Measurements from ENCODE around the gene CHD1.
A peak's percentile ranks its signal among the peaks of the same experiment; 100 is the strongest.

CHD1 gene

DNA sequence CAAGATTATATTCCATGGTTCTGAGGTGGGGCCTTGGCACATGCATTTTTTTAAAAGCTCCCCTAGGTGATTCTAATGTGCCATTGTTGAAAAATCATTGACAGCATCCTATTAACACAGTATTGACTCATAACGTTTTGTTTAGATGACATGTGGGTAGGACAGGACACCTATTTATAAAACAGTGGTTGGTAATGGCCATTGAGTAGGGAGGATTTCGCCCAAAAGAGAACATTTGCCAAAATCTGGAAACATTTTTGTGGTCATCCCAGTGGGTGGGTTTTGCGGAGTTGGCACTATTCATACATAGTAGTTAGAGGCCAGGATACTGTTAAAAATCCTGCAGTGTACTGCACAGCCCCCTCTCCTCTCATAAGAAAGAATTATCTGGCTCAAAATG is 6.4 kb upstream of the CHD1 start:
- TF ChIP-seq, protein P1, sequence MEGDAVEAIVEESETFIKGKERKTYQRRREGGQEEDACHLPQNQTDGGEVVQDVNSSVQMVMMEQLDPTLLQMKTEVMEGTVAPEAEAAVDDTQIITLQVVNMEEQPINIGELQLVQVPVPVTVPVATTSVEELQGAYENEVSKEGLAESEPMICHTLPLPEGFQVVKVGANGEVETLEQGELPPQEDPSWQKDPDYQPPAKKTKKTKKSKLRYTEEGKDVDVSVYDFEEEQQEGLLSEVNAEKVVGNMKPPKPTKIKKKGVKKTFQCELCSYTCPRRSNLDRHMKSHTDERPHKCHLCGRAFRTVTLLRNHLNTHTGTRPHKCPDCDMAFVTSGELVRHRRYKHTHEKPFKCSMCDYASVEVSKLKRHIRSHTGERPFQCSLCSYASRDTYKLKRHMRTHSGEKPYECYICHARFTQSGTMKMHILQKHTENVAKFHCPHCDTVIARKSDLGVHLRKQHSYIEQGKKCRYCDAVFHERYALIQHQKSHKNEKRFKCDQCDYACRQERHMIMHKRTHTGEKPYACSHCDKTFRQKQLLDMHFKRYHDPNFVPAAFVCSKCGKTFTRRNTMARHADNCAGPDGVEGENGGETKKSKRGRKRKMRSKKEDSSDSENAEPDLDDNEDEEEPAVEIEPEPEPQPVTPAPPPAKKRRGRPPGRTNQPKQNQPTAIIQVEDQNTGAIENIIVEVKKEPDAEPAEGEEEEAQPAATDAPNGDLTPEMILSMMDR (conservative IDR thresholded peaks at IDR 0.05; ENCODE audit: low read depth, low read length): no peak
- H4K20me1 ChIP-seq (ENCODE audit: insufficient read depth): no peaks in the 10 kb centered on the region
- H3K4me2 ChIP-seq: no peak overlapping the region
- no peak overlapping the region for H3K9ac ChIP-seq
- H3K79me2 ChIP-seq (ENCODE audit: insufficient read depth, low read depth): peaks cover 15% of the 10 kb centered on the region
- H3K27me3 ChIP-seq (ENCODE audit: insufficient read depth, low read depth): no peaks in the 10 kb centered on the region
- no peak overlapping the region for H3K4me3 ChIP-seq (IDR thresholded peaks at IDR 0.05; ENCODE audit: insufficient read depth, low read depth, low read length)
- no peak overlapping the region for H3K27ac ChIP-seq
- no peak overlapping the region for H2AFZ ChIP-seq (ENCODE audit: low read depth)
- H3K36me3 ChIP-seq (ENCODE audit: insufficient read depth): no peaks in the 10 kb centered on the region
- peaks cover 10% of the 10 kb centered on the region for H3K4me1 ChIP-seq (ENCODE audit: low read depth, poor library complexity, severe bottlenecking)

- H4K20me1 ChIP-seq (ENCODE audit: insufficient read depth): no peaks in the 10 kb centered on the region
Observed at GRCh38 chr5:98934546-98934945, 5.7 kb upstream of the CHD1 start.

DNA sequence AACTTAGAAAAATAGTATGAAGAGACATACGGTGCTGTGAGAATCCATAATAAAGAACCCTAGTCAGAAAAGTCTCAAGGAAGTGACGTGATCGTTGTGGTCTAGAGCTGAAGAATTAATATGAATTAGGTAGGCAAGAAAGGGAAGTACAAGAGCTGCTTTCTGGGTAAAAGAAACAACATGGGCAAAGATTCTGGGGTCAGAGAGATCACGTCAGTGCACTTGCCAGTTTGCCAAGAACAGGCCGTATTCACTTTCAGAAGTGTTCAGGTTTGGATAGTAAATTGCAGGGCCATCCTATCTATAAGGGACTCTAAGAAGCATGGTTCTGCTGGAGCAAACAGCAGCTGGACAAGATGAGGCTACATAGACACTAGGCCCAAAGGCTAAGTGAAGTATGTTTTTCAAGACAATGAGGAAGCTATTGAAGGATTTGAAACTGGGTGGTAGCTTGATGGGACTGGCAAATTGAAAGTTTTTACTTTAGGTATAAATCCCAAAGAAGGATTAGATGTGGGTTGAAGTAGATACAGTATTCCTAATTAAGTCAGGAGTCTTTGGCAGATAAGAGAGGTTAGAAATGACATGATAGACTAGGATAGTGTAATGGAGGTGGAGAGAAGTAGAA is 4.8 kb upstream of the CHD1 start:
- H3K79me2 ChIP-seq (ENCODE audit: insufficient read depth, low read depth): peaks cover 20% of the 10 kb centered on the region
- H3K4me2 ChIP-seq: no peak overlapping the region
- no peak overlapping the region for H3K27ac ChIP-seq
- H3K4me1 ChIP-seq (ENCODE audit: low read depth, poor library complexity, severe bottlenecking): peaks cover 11% of the 10 kb centered on the region
- H3K36me3 ChIP-seq (ENCODE audit: insufficient read depth): no peaks in the 10 kb centered on the region
- no peak overlapping the region for H3K9ac ChIP-seq
- no peaks in the 10 kb centered on the region for H3K27me3 ChIP-seq (ENCODE audit: insufficient read depth, low read depth)
- no peaks in the 10 kb centered on the region for H4K20me1 ChIP-seq (ENCODE audit: insufficient read depth)
- H2AFZ ChIP-seq (ENCODE audit: low read depth): no peak overlapping the region
- no peak overlapping the region for H3K4me3 ChIP-seq (IDR thresholded peaks at IDR 0.05; ENCODE audit: insufficient read depth, low read depth, low read length)
- TF ChIP-seq, protein P1 (conservative IDR thresholded peaks at IDR 0.05; ENCODE audit: low read depth, low read length): no peak

More at GRCh38 chr5:98934546-98934945, 5.7 kb upstream of the CHD1 start:
- Histone ChIP-seq H2AFZ (ENCODE audit: low read depth) (no peak overlapping the region), H3K4me3 (IDR thresholded peaks at IDR 0.05; ENCODE audit: insufficient read depth, low read depth, low read length) (no peak overlapping the region), H3K9ac (no peak overlapping the region), H3K27ac (no peak overlapping the region), H3K79me2 (ENCODE audit: insufficient read depth, low read depth) (peaks cover 20% of the 10 kb centered on the region), H3K27me3 (ENCODE audit: insufficient read depth, low read depth) (no peaks in the 10 kb centered on the region), H3K36me3 (ENCODE audit: insufficient read depth) (no peaks in the 10 kb centered on the region), H3K4me1 (ENCODE audit: low read depth, poor library complexity, severe bottlenecking) (peaks cover 11% of the 10 kb centered on the region), H3K4me2 (no peak overlapping the region)
- TF ChIP-seq, protein P1 (conservative IDR thresholded peaks at IDR 0.05; ENCODE audit: low read depth, low read length): no peak

DNA sequence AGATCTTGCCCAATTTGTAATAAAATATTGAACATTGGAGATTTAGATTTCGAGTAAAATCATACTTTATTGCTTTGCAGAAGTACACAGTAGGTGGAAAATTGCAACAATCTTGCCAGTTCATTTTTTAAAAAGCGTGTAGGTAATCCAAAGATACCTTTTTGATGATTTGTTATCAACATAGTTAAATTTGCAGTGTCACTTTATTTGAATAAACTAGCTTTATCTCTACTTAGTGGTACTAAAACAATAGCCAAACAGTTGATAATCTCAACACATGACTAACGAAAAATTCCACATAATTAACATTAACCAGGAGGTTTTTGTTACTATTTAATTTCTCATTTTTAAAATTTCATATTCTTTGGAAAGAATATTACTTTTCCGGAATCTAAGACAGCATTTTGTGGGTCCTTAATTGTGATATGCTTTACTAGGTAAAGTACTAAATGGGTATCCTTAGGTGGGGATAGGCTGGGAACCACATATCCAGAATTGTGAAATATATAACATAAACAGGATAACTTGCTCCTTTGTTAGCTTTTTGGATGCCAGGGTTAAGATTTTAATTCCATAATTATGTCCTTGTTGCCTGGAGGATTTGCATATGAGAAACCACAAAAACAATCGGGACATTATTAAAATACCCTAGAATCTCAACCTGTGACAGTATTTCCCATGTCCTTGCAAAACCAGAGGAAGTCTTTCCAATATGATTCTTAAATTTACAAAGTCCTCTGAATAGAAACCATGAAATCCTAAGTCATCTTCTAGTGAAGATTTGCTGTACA is 2.4 kb upstream of the CHD1 start:
- H3K79me2 ChIP-seq (ENCODE audit: insufficient read depth, low read depth): peaks cover 38% of the 10 kb centered on the region
- no peak overlapping the region for H2AFZ ChIP-seq (ENCODE audit: low read depth)
- TF ChIP-seq, protein P1 (conservative IDR thresholded peaks at IDR 0.05; ENCODE audit: low read depth, low read length): no peak
- peaks cover 19% of the 10 kb centered on the region for H3K4me1 ChIP-seq (ENCODE audit: low read depth, poor library complexity, severe bottlenecking)
- H3K4me3 ChIP-seq (IDR thresholded peaks at IDR 0.05; ENCODE audit: insufficient read depth, low read depth, low read length): no peak overlapping the region
- H3K36me3 ChIP-seq (ENCODE audit: insufficient read depth): no peaks in the 10 kb centered on the region
- H3K27ac ChIP-seq: no peak overlapping the region
- peak overlapping the region; percentile 88; the same call in 1 of the 2 replicates for H3K4me2 ChIP-seq
- H3K9ac ChIP-seq: no peak overlapping the region
- H4K20me1 ChIP-seq (ENCODE audit: insufficient read depth): no peaks in the 10 kb centered on the region
- H3K27me3 ChIP-seq (ENCODE audit: insufficient read depth, low read depth): no peaks in the 10 kb centered on the region
